Stimulated activated CD4-positive, alpha-beta T cell treated with anti-CD3 and anti-CD28 coated beads, Interleukin-1b, Interleukin-23, amount 100 ng/mL, for 4 hours (primary cell): ENCODE results near the gene NDUFA8.

ENCODE experiments used
- DNase-seq, 2 donors: peaks; one replicate each; pipeline ENCODE4 v3.0.0-alpha.2; 2020; ENCODE audit warnings: low read depth in 2 of 2

The NDUFA8 gene

GRCh38 chr9:122159026-122159924 lies at the start of gene NDUFA8, which contains the start of gene MORN5:
Gene NDUFA8 (minus strand): TSS chr9:122159779. CDS start chr9:122159677, 102 bp downstream.
Gene MORN5 (plus strand): TSS chr9:122159908. CDS start chr9:122159973, 65 bp downstream.
- peak; percentile 96 for DNase-seq

- DNase-seq: no peak
Observed at GRCh38 chr9:122207096-122207495, 47.5 kb upstream of the NDUFA8 start.

GRCh38 chr9:122206118-122207046 lies 46.8 kb upstream of the NDUFA8 start:
- no peak for DNase-seq

- DNase-seq: no peak
Observed at GRCh38 chr9:122205176-122205575, 45.6 kb upstream of the NDUFA8 start.

GRCh38 chr9:122204491-122204890 lies 44.9 kb upstream of the NDUFA8 start:
- no peak for DNase-seq

- no peak for DNase-seq
Observed at GRCh38 chr9:122204055-122204454, 44.5 kb upstream of the NDUFA8 start.

GRCh38 chr9:122202111-122202510 lies 42.5 kb upstream of the NDUFA8 start:
- no peak for DNase-seq

GRCh38 chr9:122201641-122202040 lies 42.1 kb upstream of the NDUFA8 start:
- no peak for DNase-seq

- no peak for DNase-seq
Observed at GRCh38 chr9:122200960-122201595, 41.5 kb upstream of the NDUFA8 start.

- no peak for DNase-seq
Observed at GRCh38 chr9:122197882-122198281, 38.3 kb upstream of the NDUFA8 start.

GRCh38 chr9:122197426-122197825 lies 37.8 kb upstream of the NDUFA8 start:
- DNase-seq: no peak

- DNase-seq: no peak
Observed at GRCh38 chr9:122195875-122196274, 36.3 kb upstream of the NDUFA8 start.

- no peak for DNase-seq
Observed at GRCh38 chr9:122193651-122194050, 34.1 kb upstream of the NDUFA8 start.

- no peak for DNase-seq
Observed at GRCh38 chr9:122192914-122193525, 33.4 kb upstream of the NDUFA8 start.

GRCh38 chr9:122192261-122192875 lies 32.8 kb upstream of the NDUFA8 start:
- no peak for DNase-seq

GRCh38 chr9:122191584-122191983 lies 32.0 kb upstream of the NDUFA8 start:
- DNase-seq: no peak

GRCh38 chr9:122190597-122191381 lies 31.2 kb upstream of the NDUFA8 start:
- DNase-seq: no peak

GRCh38 chr9:122188369-122188768 lies 28.8 kb upstream of the NDUFA8 start:
- DNase-seq: no peak

GRCh38 chr9:122186777-122187470 lies 27.3 kb upstream of the NDUFA8 start:
- DNase-seq: no peak

GRCh38 chr9:122186301-122186700 lies 26.7 kb upstream of the NDUFA8 start:
- DNase-seq: no peak
